ENCODE measurements around the gene GPN2. TPM values are rescaled to one million over a fixed set of nuclear protein-coding genes. Genes with fewer than 3 reads are reported as not detected.

GPN2 gene
- total and polyA plus RNA-seq, 9 of the 15 experiments (the other 6 are each of a cell fraction or from before 2014, with no cell fraction given): 9.9 to 58.8 (median 20.4) TPM

DNA sequence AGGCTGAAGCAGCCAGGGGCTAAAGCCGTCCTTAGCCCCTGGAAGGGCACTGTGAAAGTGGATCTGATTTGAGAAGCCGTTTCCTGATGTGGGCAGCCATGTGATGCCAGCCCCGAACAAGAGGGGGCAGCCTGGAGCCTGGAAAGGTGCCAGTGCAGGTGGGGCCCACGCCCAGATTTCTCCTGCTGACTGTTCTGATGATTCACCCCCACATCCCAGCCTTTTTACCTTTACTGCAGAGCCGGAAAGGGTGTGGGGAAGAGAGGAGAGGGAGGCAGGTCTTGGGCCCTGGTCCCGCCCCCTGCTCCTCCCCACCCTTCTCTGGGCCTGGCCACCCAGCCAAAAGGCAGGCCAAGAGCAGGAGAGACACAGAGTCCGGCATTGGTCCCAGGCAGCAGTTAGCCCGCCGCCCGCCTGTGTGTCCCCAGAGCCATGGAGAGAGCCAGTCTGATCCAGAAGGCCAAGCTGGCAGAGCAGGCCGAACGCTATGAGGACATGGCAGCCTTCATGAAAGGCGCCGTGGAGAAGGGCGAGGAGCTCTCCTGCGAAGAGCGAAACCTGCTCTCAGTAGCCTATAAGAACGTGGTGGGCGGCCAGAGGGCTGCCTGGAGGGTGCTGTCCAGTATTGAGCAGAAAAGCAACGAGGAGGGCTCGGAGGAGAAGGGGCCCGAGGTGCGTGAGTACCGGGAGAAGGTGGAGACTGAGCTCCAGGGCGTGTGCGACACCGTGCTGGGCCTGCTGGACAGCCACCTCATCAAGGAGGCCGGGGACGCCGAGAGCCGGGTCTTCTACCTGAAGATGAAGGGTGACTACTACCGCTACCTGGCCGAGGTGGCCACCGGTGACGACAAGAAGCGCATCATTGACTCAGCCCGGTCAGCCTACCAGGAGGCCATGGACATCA is 27.1 kb downstream of the GPN2 start, which contains the start of gene SFN (continued):
- TF ChIP-seq, protein P1, sequence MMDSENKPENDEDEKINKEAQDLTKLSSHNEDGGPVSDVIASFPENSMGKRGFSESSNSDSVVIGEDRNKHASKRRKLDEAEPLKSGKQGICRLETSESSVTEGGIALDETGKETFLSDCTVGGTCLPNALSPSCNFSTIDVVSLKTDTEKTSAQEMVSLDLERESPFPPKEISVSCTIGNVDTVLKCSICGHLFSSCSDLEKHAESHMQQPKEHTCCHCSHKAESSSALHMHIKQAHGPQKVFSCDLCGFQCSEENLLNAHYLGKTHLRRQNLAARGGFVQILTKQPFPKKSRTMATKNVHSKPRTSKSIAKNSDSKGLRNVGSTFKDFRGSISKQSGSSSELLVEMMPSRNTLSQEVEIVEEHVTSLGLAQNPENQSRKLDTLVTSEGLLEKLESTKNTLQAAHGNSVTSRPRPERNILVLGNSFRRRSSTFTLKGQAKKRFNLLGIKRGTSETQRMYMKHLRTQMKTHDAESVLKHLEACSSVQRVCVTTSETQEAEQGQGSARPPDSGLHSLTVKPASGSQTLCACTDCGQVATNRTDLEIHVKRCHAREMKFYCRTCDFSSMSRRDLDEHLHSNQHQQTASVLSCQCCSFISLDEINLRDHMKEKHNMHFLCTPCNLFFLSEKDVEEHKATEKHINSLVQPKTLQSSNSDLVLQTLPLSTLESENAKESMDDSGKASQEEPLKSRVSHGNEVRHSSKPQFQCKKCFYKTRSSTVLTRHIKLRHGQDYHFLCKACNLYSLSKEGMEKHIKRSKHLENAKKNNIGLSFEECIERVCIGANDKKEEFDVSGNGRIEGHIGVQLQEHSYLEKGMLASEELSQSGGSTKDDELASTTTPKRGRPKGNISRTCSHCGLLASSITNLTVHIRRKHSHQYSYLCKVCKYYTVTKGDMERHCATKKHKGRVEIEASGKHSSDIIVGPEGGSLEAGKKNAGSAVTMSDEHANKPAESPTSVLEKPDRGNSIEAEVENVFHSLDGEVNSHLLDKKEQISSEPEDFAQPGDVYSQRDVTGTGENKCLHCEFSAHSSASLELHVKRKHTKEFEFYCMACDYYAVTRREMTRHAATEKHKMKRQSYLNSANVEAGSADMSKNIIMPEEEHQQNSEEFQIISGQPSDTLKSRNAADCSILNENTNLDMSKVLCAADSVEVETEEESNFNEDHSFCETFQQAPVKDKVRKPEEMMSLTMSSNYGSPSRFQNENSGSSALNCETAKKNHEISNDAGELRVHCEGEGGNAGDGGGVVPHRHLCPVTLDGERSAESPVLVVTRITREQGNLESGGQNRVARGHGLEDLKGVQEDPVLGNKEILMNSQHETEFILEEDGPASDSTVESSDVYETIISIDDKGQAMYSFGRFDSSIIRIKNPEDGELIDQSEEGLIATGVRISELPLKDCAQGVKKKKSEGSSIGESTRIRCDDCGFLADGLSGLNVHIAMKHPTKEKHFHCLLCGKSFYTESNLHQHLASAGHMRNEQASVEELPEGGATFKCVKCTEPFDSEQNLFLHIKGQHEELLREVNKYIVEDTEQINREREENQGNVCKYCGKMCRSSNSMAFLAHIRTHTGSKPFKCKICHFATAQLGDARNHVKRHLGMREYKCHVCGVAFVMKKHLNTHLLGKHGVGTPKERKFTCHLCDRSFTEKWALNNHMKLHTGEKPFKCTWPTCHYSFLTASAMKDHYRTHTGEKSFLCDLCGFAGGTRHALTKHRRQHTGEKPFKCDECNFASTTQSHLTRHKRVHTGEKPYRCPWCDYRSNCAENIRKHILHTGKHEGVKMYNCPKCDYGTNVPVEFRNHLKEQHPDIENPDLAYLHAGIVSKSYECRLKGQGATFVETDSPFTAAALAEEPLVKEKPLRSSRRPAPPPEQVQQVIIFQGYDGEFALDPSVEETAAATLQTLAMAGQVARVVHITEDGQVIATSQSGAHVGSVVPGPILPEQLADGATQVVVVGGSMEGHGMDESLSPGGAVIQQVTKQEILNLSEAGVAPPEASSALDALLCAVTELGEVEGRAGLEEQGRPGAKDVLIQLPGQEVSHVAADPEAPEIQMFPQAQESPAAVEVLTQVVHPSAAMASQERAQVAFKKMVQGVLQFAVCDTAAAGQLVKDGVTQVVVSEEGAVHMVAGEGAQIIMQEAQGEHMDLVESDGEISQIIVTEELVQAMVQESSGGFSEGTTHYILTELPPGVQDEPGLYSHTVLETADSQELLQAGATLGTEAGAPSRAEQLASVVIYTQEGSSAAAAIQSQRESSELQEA (IDR thresholded peaks at IDR 0.05; ENCODE audit: low read depth): no peak
- no peak for TF ChIP-seq RREB1 (CRISPR knock-in tag; IDR thresholded peaks at IDR 0.05)
- TF ChIP-seq ARHGAP35 (IDR thresholded peaks at IDR 0.05; ENCODE audit: partially characterized antibody): no peak
- no peak for TF ChIP-seq HDAC6 (IDR thresholded peaks at IDR 0.05; ENCODE audit: low read depth, low read length)
- TF ChIP-seq ZFP91 (CRISPR knock-in tag; IDR thresholded peaks at IDR 0.05): no peak
- no peak for TF ChIP-seq NR4A1 (CRISPR knock-in tag; IDR thresholded peaks at IDR 0.05)
- no peak for TF ChIP-seq NR4A1 (tag; IDR thresholded peaks at IDR 0.05)
- no peak for TF ChIP-seq FIP1L1 (IDR thresholded peaks at IDR 0.05; ENCODE audit: low read depth, low read length, poor library complexity, severe bottlenecking)
- TF ChIP-seq PHTF2 (CRISPR knock-in tag; IDR thresholded peaks at IDR 0.05): no peak

Data from K562 (cell line).